ENCODE data around the gene KPNA3.
A peak's percentile ranks its signal among the peaks of the same experiment; 100 is the strongest.

The KPNA3 gene

DNA sequence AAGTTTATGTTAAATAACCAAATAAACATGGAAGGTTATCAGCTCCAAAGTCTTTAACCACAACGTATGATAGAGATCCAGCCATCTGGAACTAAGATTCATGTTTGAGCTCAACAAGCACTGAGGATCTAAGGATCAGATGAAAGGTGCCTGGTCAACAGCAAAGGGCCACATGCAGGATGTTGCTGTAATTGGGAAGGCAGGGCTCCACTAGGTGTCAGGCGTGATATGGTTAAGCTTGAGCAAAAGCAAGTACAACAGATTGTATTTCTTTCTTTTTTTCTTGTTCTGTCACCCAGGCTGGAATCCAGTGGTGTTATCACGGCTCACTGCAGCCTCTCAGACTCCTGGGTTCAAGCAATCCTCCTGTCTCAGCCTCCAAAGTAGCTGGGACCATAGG lies 113.2 kb downstream of the KPNA3 start:
- H3K27me3 ChIP-seq (ENCODE audit: insufficient read depth, low read depth, severe bottlenecking), result no peaks in the 10 kb centered on the region
- no peak overlapping the region for H3K4me3 ChIP-seq (ENCODE audit: low read depth, low read length)
- no peaks in the 10 kb centered on the region for H3K9me3 ChIP-seq (ENCODE audit: severe bottlenecking)
- TF ChIP-seq, protein P1, sequence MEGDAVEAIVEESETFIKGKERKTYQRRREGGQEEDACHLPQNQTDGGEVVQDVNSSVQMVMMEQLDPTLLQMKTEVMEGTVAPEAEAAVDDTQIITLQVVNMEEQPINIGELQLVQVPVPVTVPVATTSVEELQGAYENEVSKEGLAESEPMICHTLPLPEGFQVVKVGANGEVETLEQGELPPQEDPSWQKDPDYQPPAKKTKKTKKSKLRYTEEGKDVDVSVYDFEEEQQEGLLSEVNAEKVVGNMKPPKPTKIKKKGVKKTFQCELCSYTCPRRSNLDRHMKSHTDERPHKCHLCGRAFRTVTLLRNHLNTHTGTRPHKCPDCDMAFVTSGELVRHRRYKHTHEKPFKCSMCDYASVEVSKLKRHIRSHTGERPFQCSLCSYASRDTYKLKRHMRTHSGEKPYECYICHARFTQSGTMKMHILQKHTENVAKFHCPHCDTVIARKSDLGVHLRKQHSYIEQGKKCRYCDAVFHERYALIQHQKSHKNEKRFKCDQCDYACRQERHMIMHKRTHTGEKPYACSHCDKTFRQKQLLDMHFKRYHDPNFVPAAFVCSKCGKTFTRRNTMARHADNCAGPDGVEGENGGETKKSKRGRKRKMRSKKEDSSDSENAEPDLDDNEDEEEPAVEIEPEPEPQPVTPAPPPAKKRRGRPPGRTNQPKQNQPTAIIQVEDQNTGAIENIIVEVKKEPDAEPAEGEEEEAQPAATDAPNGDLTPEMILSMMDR (IDR thresholded peaks at IDR 0.05; ENCODE audit: low read depth, low read length), result peak; percentile 46
- no peaks in the 10 kb centered on the region for H3K36me3 ChIP-seq
- DNase-seq, result peak; percentile 58
- H3K27ac ChIP-seq, result no peak overlapping the region

DNA sequence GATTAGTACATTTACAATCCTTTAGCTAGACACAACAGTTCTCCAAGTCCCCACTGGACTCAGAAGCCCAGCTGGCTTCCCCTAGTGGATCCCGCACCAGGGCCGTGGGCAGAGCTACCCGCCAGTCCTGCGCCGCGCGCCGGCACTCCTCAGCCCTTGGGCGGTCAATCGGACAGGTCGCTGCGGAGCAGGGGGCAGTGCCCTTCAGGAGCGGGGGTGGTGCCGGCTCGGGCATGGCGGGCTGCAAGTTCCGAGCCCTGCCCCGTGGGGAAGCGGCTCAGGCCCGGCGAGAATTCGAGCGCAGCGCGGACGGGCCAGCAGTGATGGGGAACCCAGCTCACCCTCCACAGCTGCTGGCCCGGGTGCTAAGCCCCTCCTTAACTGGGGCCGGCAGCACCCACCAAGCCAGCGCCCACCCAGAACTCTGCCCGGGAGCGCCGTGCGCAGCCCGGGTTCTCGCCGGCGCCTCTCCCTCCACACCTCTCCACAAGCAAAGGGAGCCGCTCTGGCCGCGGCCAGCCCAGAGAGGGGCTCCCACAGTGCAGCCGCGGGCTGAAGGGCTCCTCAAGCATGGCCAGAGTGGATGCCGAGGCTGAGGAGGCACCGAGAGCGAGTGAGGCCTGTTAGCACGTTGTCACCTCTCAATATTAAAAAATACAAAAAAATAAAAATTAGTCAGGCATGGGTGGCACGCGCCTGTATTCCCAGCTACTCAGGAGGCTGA lies 114.1 kb downstream of the KPNA3 start:
- no peaks in the 10 kb centered on the region for H3K27me3 ChIP-seq (ENCODE audit: insufficient read depth, low read depth, severe bottlenecking)
- H3K9me3 ChIP-seq (ENCODE audit: severe bottlenecking), result no peaks in the 10 kb centered on the region
- no peak for DNase-seq
- TF ChIP-seq, protein P1 (IDR thresholded peaks at IDR 0.05; ENCODE audit: low read depth, low read length), result no peak
- no peak overlapping the region for H3K27ac ChIP-seq
- no peaks in the 10 kb centered on the region for H3K36me3 ChIP-seq
- H3K4me3 ChIP-seq (ENCODE audit: low read depth, low read length), result no peak overlapping the region

DNA sequence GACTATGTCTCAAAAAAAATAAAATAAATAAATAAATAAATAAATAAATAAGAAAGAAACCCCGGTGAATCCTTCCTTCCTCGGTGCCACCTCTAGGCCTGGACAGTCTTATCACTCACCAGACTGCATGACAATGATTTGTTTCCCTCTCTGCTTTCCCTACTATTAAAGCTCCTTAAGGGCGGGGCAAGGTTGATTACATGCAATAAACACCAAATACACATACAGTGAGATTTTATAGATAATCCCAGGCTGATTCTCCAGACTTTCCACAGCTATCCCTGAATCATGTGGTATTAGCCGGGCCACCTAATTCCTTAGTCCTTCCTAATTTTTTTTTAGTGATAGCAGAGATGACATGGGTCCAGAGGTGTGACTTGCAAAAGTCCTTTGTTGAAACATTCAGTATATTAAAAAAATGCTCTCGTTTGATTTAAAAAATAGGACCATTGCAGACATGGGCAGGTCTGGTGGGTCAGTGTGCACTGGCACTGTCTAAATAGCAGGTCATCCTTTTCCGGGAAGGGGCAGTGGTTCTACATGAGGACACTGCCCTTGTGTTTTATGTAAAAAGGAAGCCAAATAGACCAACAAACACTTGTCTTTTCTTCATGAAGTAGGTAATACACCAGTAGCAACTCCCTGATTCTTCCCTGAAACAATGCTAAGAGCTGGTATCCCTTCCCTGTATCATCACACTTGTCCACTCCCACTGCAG lies 115.7 kb downstream of the KPNA3 start:
- no peak overlapping the region for H3K27ac ChIP-seq
- no peak for DNase-seq
- H3K36me3 ChIP-seq, result no peaks in the 10 kb centered on the region
- no peak overlapping the region for H3K4me3 ChIP-seq (ENCODE audit: low read depth, low read length)
- H3K27me3 ChIP-seq (ENCODE audit: insufficient read depth, low read depth, severe bottlenecking), result no peaks in the 10 kb centered on the region
- TF ChIP-seq, protein P1 (IDR thresholded peaks at IDR 0.05; ENCODE audit: low read depth, low read length), result no peak
- no peaks in the 10 kb centered on the region for H3K9me3 ChIP-seq (ENCODE audit: severe bottlenecking)

DNA sequence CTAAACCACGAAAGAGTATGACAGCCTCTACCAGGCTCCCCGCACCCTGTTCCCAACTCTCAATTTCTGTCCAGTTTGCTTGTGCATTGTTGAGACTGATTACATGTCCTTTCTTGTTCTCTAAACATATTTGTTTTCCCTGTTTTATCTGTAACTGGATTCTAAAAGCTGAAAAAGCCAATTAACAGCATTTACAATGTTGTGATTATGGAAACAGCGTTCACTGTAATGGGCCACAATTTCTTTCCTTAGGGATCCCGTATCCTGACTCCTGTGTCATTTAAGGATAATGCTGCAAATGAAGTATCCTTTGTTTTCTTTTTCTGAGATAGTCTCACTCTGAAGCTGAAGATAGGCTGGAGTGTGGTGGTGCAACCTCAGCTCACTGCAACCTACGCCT lies 121.7 kb downstream of the KPNA3 start:
- no peak for DNase-seq
- no peaks in the 10 kb centered on the region for H3K9me3 ChIP-seq (ENCODE audit: severe bottlenecking)
- H3K4me3 ChIP-seq (ENCODE audit: low read depth, low read length), result no peak overlapping the region
- H3K36me3 ChIP-seq, result no peaks in the 10 kb centered on the region
- no peaks in the 10 kb centered on the region for H3K27me3 ChIP-seq (ENCODE audit: insufficient read depth, low read depth, severe bottlenecking)
- no peak overlapping the region for H3K27ac ChIP-seq
- TF ChIP-seq, protein P1 (IDR thresholded peaks at IDR 0.05; ENCODE audit: low read depth, low read length), result no peak

DNA sequence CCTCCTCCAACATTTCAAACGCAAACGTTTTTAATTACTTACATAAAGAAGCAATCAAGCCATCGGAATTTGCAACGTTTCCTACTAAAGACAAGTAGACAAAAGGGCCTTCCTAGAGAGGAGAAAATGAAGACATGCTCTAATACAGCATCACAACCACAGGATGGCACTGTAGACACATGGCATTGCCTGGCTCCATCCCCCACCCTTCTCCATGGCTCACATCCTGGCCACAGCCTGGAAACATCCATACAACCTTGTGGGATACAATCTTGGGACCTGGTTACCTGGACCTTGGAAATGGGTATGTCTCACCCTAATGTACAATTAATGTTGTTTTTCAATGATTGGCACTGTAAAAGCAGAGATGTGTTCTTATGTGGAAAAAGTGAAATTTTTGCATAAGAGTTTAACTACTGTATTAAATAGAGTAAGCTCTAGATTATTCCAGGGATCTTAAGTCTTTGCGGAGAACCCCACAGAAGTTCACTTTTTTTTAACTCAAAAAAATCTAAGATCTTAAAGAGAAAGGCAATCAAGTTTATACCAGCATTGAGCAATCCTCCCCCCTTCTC lies 122.7 kb downstream of the KPNA3 start:
- Histone ChIP-seq H3K27me3 (ENCODE audit: insufficient read depth, low read depth, severe bottlenecking) (no peaks in the 10 kb centered on the region), H3K27ac (no peak overlapping the region), H3K9me3 (ENCODE audit: severe bottlenecking) (no peaks in the 10 kb centered on the region), H3K36me3 (no peaks in the 10 kb centered on the region), H3K4me3 (ENCODE audit: low read depth, low read length) (no peak overlapping the region)
- DNase-seq, result peak; percentile 58
- TF ChIP-seq, protein P1 (IDR thresholded peaks at IDR 0.05; ENCODE audit: low read depth, low read length), result peak; percentile 71
